ENCODE data around the gene DMTF1. TPM values are rescaled to one million over a fixed set of nuclear protein-coding genes. Genes with fewer than 3 reads are reported as not detected.
A peak's percentile ranks its signal among the peaks of the same experiment; 100 is the strongest.

The DMTF1 gene
- total RNA-seq, 2 experiments from 2014 or later = 111 to 197 TPM

GRCh38 chr7:87220734-87221215 lies 68.5 kb downstream of the DMTF1 start:
- no peak for DNase-seq (ENCODE audit: low spot score)

GRCh38 chr7:87223666-87224065 lies 71.4 kb downstream of the DMTF1 start:
- no peak for DNase-seq (ENCODE audit: low spot score)
- Histone ChIP-seq H3K9me2 (ENCODE audit: insufficient read depth, low read length) (no peaks in the 10 kb centered on the region), H3K4me3 (ENCODE audit: low read depth, low read length, poor library complexity, severe bottlenecking) (no peak overlapping the region), H3K27ac (ENCODE audit: low read depth, low read length, poor library complexity, severe bottlenecking) (no peak overlapping the region), H3K4me1 (ENCODE audit: insufficient read depth, low read length, poor library complexity, severe bottlenecking) (peaks cover 22% of the 10 kb centered on the region), H3K79me2 (ENCODE audit: insufficient read depth, low read depth, low read length) (peaks cover 8% of the 10 kb centered on the region), H2AFZ (ENCODE audit: low read length) (no peak overlapping the region), H3K9me3 (ENCODE audit: low read length) (no peaks in the 10 kb centered on the region), H3K36me3 (ENCODE audit: insufficient read depth, low read length) (peaks cover 8% of the 10 kb centered on the region), H4K20me1 (ENCODE audit: insufficient read depth, low read length) (no peaks in the 10 kb centered on the region), H3K4me2 (ENCODE audit: low read length) (no peak overlapping the region)
- TF ChIP-seq CTCF (conservative IDR thresholded peaks at IDR 0.05; ENCODE audit: low read length) (no peak), EZH2phosphoT487 (IDR thresholded peaks at IDR 0.05; ENCODE audit: borderline replicate concordance, low read depth, low read length) (no peak)
- intact Hi-C loops (cut with micrococcal nuclease; ENCODE audit: unreplicated experiment) = loop anchor here (5.0 kb wide), 1 partner anchor 166 kb away; the partner anchor contains the start of gene ELAPOR2
- POLR2A ChIA-PET = interaction anchor here (1.0 to 2.0 kb wide), 2 partner anchors 11 to 71 kb away, joined by 4 to 5 read pairs; partner anchors contain the start of gene DMTF1
- CTCF ChIA-PET (ENCODE audit: unreplicated experiment) = no interaction called here
- BruUV-seq (replicated peaks) = no TSS peak

More at GRCh38 chr7:87220734-87221215, 68.5 kb downstream of the DMTF1 start:
- Histone ChIP-seq H3K9me3 (ENCODE audit: low read length) (no peaks in the 10 kb centered on the region), H3K36me3 (ENCODE audit: insufficient read depth, low read length) (peaks cover 27% of the 10 kb centered on the region), H3K4me1 (ENCODE audit: insufficient read depth, low read length, poor library complexity, severe bottlenecking) (peaks cover 29% of the 10 kb centered on the region), H3K27ac (ENCODE audit: low read depth, low read length, poor library complexity, severe bottlenecking) (no peak overlapping the region), H2AFZ (ENCODE audit: low read length) (peak overlapping the region; percentile 34; the same call in 1 of the 2 replicates), H3K79me2 (ENCODE audit: insufficient read depth, low read depth, low read length) (peaks cover 31% of the 10 kb centered on the region), H3K4me2 (ENCODE audit: low read length) (peak overlapping the region; percentile 88), H4K20me1 (ENCODE audit: insufficient read depth, low read length) (peaks cover 6% of the 10 kb centered on the region; the same call in 1 of the 2 replicates), H3K9me2 (ENCODE audit: insufficient read depth, low read length) (no peaks in the 10 kb centered on the region), H3K4me3 (ENCODE audit: low read depth, low read length, poor library complexity, severe bottlenecking) (peak overlapping the region; percentile 82)
- POLR2A ChIA-PET = interaction anchor here (0.6 to 7.3 kb wide), 15 partner anchors 8 to 195 kb away, joined by 3 to 192 read pairs (median 4); partner anchors contain the start of gene DMTF1
- CTCF ChIA-PET (ENCODE audit: unreplicated experiment) = no interaction called here
- TF ChIP-seq EZH2phosphoT487 (IDR thresholded peaks at IDR 0.05; ENCODE audit: borderline replicate concordance, low read depth, low read length) = no peak
- no peak for TF ChIP-seq CTCF (conservative IDR thresholded peaks at IDR 0.05; ENCODE audit: low read length)
- BruUV-seq (replicated peaks) = no TSS peak
- intact Hi-C loops (cut with micrococcal nuclease; ENCODE audit: unreplicated experiment) = loop anchor here (5.0 kb wide), 1 partner anchor 163 kb away; the partner anchor contains the start of gene ELAPOR2

- Histone ChIP-seq H3K9me2 (ENCODE audit: insufficient read depth, low read length) (no peaks in the 10 kb centered on the region), H3K36me3 (ENCODE audit: insufficient read depth, low read length) (no peaks in the 10 kb centered on the region), H3K4me3 (ENCODE audit: low read depth, low read length, poor library complexity, severe bottlenecking) (no peak overlapping the region), H3K4me2 (ENCODE audit: low read length) (no peak overlapping the region), H2AFZ (ENCODE audit: low read length) (no peak overlapping the region; the same call in 1 of the 2 replicates), H3K79me2 (ENCODE audit: insufficient read depth, low read depth, low read length) (no peaks in the 10 kb centered on the region), H3K27ac (ENCODE audit: low read depth, low read length, poor library complexity, severe bottlenecking) (no peak overlapping the region), H3K4me1 (ENCODE audit: insufficient read depth, low read length, poor library complexity, severe bottlenecking) (peaks cover 20% of the 10 kb centered on the region), H4K20me1 (ENCODE audit: insufficient read depth, low read length) (no peaks in the 10 kb centered on the region), H3K9me3 (ENCODE audit: low read length) (no peaks in the 10 kb centered on the region)
- BruUV-seq (replicated peaks) = no TSS peak
- no peak for TF ChIP-seq EZH2phosphoT487 (IDR thresholded peaks at IDR 0.05; ENCODE audit: borderline replicate concordance, low read depth, low read length)
- 0 out of 2 replicates have a peak, but pooled peaks have one; percentile 28 for TF ChIP-seq CTCF (conservative IDR thresholded peaks at IDR 0.05; ENCODE audit: low read length)
- POLR2A ChIA-PET = interaction anchor here (1.2 to 1.6 kb wide), 3 partner anchors 8 to 64 kb away, joined by 3 to 5 read pairs (median 4); no protein-coding TSS in a partner anchor
- CTCF ChIA-PET (ENCODE audit: unreplicated experiment) = no interaction called here
- intact Hi-C loops (cut with micrococcal nuclease; ENCODE audit: unreplicated experiment) = no loop called here
- no peak for DNase-seq (ENCODE audit: low spot score)
These were observed 73.4 kb downstream of the DMTF1 start for GRCh38 chr7:87225696-87226095.
